ENCODE measurements around the gene AP5Z1.

AP5Z1 gene

DNA sequence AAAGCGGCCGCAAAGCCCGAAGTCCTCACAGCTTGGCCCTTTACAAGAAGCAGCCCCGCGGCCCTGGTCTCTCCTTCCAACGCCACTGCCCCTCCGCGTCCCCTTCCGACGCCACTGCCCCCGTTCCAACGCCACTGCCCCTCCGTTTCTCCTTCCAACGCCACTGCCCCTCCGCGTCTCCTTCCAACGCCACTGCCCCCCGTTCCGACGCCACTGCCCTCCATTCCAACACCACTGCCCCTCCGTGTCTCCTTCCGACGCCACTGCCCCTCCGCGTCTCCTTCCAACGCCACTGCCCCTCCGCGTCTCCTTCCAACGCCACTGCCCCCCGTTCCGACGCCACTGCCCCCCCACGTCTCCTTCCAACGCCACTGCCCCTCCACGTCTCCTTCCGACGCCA lies 33.1 kb downstream of the AP5Z1 start:
- TF ChIP-seq, protein P1, sequence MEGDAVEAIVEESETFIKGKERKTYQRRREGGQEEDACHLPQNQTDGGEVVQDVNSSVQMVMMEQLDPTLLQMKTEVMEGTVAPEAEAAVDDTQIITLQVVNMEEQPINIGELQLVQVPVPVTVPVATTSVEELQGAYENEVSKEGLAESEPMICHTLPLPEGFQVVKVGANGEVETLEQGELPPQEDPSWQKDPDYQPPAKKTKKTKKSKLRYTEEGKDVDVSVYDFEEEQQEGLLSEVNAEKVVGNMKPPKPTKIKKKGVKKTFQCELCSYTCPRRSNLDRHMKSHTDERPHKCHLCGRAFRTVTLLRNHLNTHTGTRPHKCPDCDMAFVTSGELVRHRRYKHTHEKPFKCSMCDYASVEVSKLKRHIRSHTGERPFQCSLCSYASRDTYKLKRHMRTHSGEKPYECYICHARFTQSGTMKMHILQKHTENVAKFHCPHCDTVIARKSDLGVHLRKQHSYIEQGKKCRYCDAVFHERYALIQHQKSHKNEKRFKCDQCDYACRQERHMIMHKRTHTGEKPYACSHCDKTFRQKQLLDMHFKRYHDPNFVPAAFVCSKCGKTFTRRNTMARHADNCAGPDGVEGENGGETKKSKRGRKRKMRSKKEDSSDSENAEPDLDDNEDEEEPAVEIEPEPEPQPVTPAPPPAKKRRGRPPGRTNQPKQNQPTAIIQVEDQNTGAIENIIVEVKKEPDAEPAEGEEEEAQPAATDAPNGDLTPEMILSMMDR (IDR thresholded peaks at IDR 0.05), result no peak
- H3K4me1 ChIP-seq (ENCODE audit: control insufficient read depth in 1 of 2, insufficient read depth in 1 of 2, low read depth in 1 of 2, low read length in 1 of 2), result no peaks in the 10 kb centered on the region
- H3K36me3 ChIP-seq, result no peaks in the 10 kb centered on the region
- no peak overlapping the region for H3K27ac ChIP-seq
- H3K9me3 ChIP-seq, result no peaks in the 10 kb centered on the region
- H3K27me3 ChIP-seq, result peaks cover 84% of the 10 kb centered on the region
- no peak overlapping the region for H3K4me3 ChIP-seq (ENCODE audit: low read depth in 1 of 2, low read length in 1 of 2)

DNA sequence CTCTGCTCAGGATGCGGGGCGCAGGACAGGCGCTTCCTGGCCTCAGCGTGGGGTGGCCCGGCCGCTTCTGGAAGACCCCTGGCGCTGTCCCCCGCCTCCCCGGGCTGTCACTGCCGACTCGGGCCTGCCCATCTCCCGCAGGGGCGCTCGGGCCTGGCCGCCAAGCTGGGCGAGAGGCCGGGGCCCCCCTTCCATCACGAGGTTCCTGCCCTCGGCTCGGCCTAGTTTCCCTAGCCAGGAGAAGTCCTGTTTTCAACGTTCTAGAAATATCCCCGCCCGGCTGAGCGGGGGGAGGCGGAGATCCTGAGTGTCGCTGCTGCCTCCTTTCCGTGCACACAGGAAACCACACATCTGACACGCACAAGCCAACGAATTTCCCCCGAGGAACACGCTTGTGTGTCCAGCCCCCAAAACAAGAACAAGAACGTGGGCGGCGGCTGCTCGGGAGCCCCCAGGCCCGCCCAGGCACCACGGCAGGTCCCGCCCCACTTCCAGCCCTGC lies 33.7 kb downstream of the AP5Z1 start:
- H3K36me3 ChIP-seq, result no peaks in the 10 kb centered on the region
- no peaks in the 10 kb centered on the region for H3K4me1 ChIP-seq (ENCODE audit: control insufficient read depth in 1 of 2, insufficient read depth in 1 of 2, low read depth in 1 of 2, low read length in 1 of 2)
- peaks cover 90% of the 10 kb centered on the region for H3K27me3 ChIP-seq
- H3K4me3 ChIP-seq (ENCODE audit: low read depth in 1 of 2, low read length in 1 of 2), result no peak overlapping the region
- no peak overlapping the region for H3K27ac ChIP-seq
- TF ChIP-seq, protein P1 (IDR thresholded peaks at IDR 0.05), result no peak
- H3K9me3 ChIP-seq, result no peaks in the 10 kb centered on the region

DNA sequence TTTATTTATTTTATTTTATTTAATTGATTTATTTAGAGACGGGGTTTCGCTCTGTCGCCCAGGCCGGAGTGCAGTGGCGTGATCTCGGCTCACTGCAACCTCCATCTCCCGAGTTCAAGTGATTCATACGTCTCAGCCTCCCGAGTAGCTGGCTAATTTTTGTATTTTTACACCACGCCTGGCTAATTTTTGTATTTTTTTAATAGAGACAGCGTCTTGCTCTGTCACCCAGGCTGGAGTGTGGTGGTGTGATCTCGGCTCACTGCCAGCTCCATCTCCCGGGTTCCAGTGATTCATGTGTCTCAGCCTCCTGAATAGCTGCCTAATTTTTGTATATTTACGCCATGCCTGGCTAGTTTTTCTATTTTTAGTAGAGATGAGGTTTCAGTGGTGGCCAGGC lies 34.2 kb downstream of the AP5Z1 start:
- TF ChIP-seq, protein P1 (IDR thresholded peaks at IDR 0.05), result no peak
- peaks cover 95% of the 10 kb centered on the region for H3K27me3 ChIP-seq
- no peak overlapping the region for H3K4me3 ChIP-seq (ENCODE audit: low read depth in 1 of 2, low read length in 1 of 2)

DNA sequence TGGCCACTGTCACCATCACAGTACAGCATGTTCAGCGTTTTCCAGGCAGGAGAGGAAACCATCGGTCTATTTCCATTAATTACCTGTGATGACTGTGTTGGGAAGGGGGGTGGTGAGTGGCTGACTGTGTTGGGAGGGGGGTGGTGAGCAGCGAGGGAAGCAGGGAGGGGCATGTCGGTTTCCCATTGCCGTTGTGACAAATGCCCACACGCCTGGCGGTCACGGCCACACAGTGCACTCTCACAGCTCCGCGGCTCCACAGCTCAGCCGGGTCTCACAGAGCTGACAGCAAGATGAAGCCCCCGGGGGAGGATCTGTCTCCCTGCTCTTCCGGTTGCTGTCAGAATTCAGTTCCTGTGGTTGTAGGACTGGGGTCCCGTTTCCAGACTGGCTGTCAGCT lies 39.0 kb downstream of the AP5Z1 start:
- Histone ChIP-seq H3K27ac (no peak overlapping the region), H3K4me3 (ENCODE audit: low read depth in 1 of 2, low read length in 1 of 2) (no peak overlapping the region), H3K9me3 (no peaks in the 10 kb centered on the region), H3K4me1 (ENCODE audit: control insufficient read depth in 1 of 2, insufficient read depth in 1 of 2, low read depth in 1 of 2, low read length in 1 of 2) (no peaks in the 10 kb centered on the region), H3K36me3 (no peaks in the 10 kb centered on the region), H3K27me3 (peaks cover 59% of the 10 kb centered on the region)
- TF ChIP-seq, protein P1 (IDR thresholded peaks at IDR 0.05), result no peak

More for the DNA sequence above, 34.2 kb downstream of the AP5Z1 start:
- Histone ChIP-seq H3K36me3 (no peaks in the 10 kb centered on the region), H3K27ac (no peak overlapping the region), H3K4me1 (ENCODE audit: control insufficient read depth in 1 of 2, insufficient read depth in 1 of 2, low read depth in 1 of 2, low read length in 1 of 2) (no peaks in the 10 kb centered on the region), H3K9me3 (no peaks in the 10 kb centered on the region)

DNA sequence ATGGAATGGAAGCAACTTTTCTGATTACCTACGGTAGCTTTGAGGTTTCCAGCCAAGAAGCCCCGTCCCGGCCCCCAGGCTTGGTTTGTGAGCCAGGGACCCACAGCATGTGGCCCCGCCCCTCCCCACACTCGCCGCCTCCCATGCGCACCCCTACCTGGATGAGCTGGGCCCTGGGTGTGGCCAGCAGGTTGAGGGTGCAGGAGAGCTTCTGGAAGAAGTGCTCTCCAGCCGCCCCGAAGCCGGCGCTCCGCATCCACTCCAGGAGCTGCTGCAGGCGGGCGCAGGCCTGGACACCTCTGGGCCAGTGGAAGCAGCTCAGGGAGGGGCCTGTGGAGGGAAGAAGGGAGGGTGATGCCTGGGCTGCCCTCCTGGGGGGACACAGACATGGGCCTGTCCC lies 39.7 kb downstream of the AP5Z1 start:
- Histone ChIP-seq H3K4me1 (ENCODE audit: control insufficient read depth in 1 of 2, insufficient read depth in 1 of 2, low read depth in 1 of 2, low read length in 1 of 2) (no peaks in the 10 kb centered on the region), H3K36me3 (no peaks in the 10 kb centered on the region), H3K27me3 (peaks cover 52% of the 10 kb centered on the region), H3K9me3 (no peaks in the 10 kb centered on the region), H3K4me3 (ENCODE audit: low read depth in 1 of 2, low read length in 1 of 2) (no peak overlapping the region), H3K27ac (no peak overlapping the region)
- TF ChIP-seq, protein P1 (IDR thresholded peaks at IDR 0.05), result no peak

Data from neutrophil (primary cell).